A549 (cell line): ENCODE data around the gene PDE4D.

Source experiments
- CEBPB ChIP-seq, 2 experiments: fragments of >200 bp in 1 of 2; sonication (Bioruptor Twin) in 1 of 2; formaldehyde crosslinking in 1 of 2; IDR thresholded peaks; 2 replicates each; pipeline ENCODE4 v1.6.1; 2012 to 2016
- CHD2 ChIP-seq: fragments of 150-350 bp; IDR thresholded peaks from 2 replicates; pipeline ENCODE4 v1.6.1; 2014; ENCODE audit warnings: low read length; ENCODE audit not compliant: partially characterized antibody
- ELK1 ChIP-seq: fragments of 150-350 bp; IDR thresholded peaks from 2 replicates; pipeline ENCODE4 v1.6.1; 2014; ENCODE audit warnings: low read depth, mild to moderate bottlenecking, low read length
- RARB ChIP-seq: fragments of 250-450 bp; sonication (Bioruptor Pico); IDR thresholded peaks from 2 replicates; pipeline ENCODE4 v1.8.0; 2021; ENCODE audit warnings: mild to moderate bottlenecking, moderate library complexity
- RCOR1 ChIP-seq: fragments of 150-350 bp; IDR thresholded peaks from 2 replicates; pipeline ENCODE4 v1.6.1; 2014; ENCODE audit warnings: antibody characterized with exemption, low read length, low read depth
- RFX5 ChIP-seq: fragments of 450-650 bp; IDR thresholded peaks from 2 replicates; pipeline ENCODE4 v1.7.1; 2014; ENCODE audit warnings: antibody characterized with exemption, mild to moderate bottlenecking, moderate library complexity
- TF ChIP-seq, protein P1 (sequence below): IDR thresholded peaks from 2 replicates; pipeline ENCODE4 v1.6.1; 2012

GRCh38 chr5:59007460-59008063, 886.0 kb downstream of the PDE4D start:
- TF ChIP-seq ELK1 (no peak), RFX5 (no peak), RARB (CRISPR knock-in tag) (no peak), RCOR1 (no peak), CEBPB (IDR thresholded peaks at IDR 0.05) (no peak), CHD2 (no peak)
- TF ChIP-seq, protein P1, sequence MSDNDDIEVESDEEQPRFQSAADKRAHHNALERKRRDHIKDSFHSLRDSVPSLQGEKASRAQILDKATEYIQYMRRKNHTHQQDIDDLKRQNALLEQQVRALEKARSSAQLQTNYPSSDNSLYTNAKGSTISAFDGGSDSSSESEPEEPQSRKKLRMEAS = no peak
